Smooth muscle cell (in vitro differentiated cells): Measurements from ENCODE around the gene TMEM256. TPM values are rescaled to one million over a fixed set of nuclear protein-coding genes. Genes with fewer than 3 reads are reported as not detected.

Experiments used
- DNase-seq: peaks from one replicate; lab custom pipeline; 2025; ENCODE audit not compliant: unreplicated experiment; lab: John Stamatoyannopoulos, UW
- H2AFZ ChIP-seq: fragments of 200-600 bp; sonication (generic); 2 replicates; pipeline ENCODE4 v1.6.0; 2016; ENCODE audit warnings: antibody characterized with exemption, low read depth, mild to moderate bottlenecking
- H3F3A ChIP-seq: fragments of 200-600 bp; sonication (generic); 2 replicates; pipeline ENCODE4 v1.6.0; 2017; ENCODE audit warnings: antibody characterized with exemption, low read depth
- H3K27ac ChIP-seq: fragments of 200-600 bp; sonication (generic); 2 replicates; pipeline ENCODE4 v1.5.1; 2016; ENCODE audit warnings: low read depth, mild to moderate bottlenecking
- H3K27me3 ChIP-seq: fragments of 200-600 bp; sonication (generic); 2 replicates; pipeline ENCODE4 v1.6.1; 2016; ENCODE audit warnings: low read depth, mild to moderate bottlenecking
- H3K36me3 ChIP-seq: fragments of 200-600 bp; sonication (generic); 2 replicates; pipeline ENCODE4 v1.5.1; 2016; ENCODE audit warnings: low read depth
- H3K4me1 ChIP-seq: fragments of 200-600 bp; sonication (generic); 2 replicates; pipeline ENCODE4 v1.5.1; 2016; ENCODE audit warnings: low read depth
- H3K4me2 ChIP-seq: fragments of 200-600 bp; sonication (generic); 2 replicates; pipeline ENCODE4 v1.6.0; 2016; ENCODE audit warnings: mild to moderate bottlenecking
- H3K4me3 ChIP-seq: fragments of 200-600 bp; sonication (generic); 2 replicates; pipeline ENCODE4 v1.5.1; 2016; ENCODE audit warnings: mild to moderate bottlenecking
- H3K79me2 ChIP-seq: fragments of 200-600 bp; sonication (generic); 2 replicates; pipeline ENCODE4 v1.6.0; 2016; ENCODE audit warnings: low read depth, mild to moderate bottlenecking
- H3K9ac ChIP-seq: fragments of 200-600 bp; sonication (generic); 2 replicates; pipeline ENCODE4 v1.6.0; 2016; ENCODE audit warnings: low read depth
- H3K9me3 ChIP-seq: fragments of 200-600 bp; sonication (generic); replicated peaks from 2 replicates; pipeline ENCODE4 v1.5.1; 2016; ENCODE audit warnings: low read depth
- H4K20me1 ChIP-seq: fragments of 200-600 bp; sonication (generic); 2 replicates; pipeline ENCODE4 v1.6.0; 2016; ENCODE audit warnings: low read depth
- CTCF ChIP-seq: fragments of 200-600 bp; sonication (generic); IDR thresholded peaks from 2 replicates; pipeline ENCODE4 v1.5.1; 2017; ENCODE audit warnings: borderline replicate concordance, mild to moderate bottlenecking, antibody characterized with exemption; ENCODE audit not compliant: insufficient read depth, poor library complexity, severe bottlenecking
- WGBS: methylation state at CpG from one replicate; pipeline ENCODE4 v1.1.7; 2016; ENCODE audit warnings: low lambda C conversion rate; 5-methylcytosine and 5-hydroxymethylcytosine counted together
- polyA plus RNA-seq: library from polyadenylated mRNA; unstranded; fragments of >200 nt; fragmentation: Nextera tagmentation; extraction: Ambion mirVana; gene quantifications from 2 replicates; pipeline ENCODE4 v1.2.1, GENCODE V29; 2016
- total RNA-seq: library from RNA; depleted of rRNA; stranded (reverse); fragments of >200 nt; gene quantifications from 2 replicates; pipeline ENCODE4 v1.2.3, GENCODE V29; 2014

Gene TMEM256
- total and polyA plus RNA-seq, 2 experiments from 2014 or later = 87.9 to 133 TPM

DNA sequence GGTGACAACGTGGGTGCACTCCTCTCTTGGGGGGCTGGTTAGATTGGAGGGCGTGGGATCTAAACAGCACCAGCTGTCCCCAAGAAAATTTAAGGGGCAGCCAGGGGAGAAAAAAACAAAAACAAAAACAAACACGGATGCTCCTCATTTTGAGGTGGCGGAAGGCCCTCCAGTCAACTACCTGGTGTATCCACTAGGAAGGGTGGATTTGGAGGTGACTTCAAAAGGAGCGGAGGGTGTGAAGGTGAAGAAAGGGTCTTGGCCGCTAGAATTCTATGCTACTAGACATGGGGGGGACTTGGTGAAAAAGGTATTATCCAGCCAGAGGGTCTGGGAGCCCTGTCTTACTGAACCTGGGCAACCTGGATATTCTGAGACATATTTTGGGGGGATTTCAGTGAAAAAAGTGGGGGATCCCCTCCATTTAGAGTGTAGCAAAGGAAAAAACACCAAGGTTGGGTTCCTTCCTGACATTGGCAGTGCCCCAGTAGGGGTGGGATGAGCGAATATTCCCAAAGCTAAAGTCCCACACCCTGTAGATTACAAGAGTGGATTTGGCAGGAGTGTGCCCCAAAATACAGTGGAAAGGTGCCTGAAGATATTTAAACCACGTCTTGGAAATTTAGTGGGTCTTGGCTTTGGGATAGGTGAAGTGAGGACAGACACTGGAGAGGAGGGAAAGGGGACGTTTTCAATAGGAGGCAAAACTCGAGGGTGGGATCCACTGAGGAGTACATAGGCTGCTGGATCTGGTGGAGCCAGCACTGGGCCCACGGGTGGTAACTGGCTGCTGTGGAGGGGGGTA lies 35.0 kb upstream of the TMEM256 start:
- peak overlapping the region; percentile 45 for H3K9ac ChIP-seq
- peak overlapping the region; percentile 88 for H3K4me2 ChIP-seq
- H3K4me1 ChIP-seq = peaks cover 22% of the 10 kb centered on the region

DNA sequence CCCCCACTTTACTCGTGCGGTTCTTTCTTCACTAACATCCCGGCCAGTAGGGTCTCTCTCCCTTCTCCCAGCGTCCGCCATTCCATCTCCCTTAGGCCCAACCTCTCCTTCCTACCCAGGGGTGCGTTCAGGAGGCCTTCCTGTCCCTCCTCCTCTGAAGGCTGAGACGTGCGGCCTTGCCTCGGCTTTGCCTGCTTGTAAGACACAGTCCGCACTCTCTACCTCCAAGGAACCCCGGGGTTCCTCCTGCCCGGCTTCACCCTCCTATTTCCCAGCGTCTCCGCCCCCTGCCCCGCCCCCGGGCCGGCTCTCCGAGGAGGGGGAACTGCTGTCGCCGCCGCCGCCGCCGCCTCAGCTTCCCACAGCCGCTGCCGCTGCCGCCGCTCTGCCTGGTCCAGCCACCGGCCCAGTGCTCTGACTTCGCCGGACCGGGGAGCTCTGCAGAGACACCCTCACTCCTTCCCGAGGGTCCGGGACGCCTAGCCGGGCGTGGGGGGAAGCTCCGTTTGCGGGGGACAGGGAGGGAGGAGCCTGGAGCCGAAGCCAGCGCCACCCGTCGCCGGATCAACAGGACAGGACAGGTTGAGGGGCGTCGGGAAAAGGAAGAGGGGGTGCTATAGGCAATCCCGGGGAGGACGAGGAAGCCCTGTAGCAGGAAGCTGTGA lies 34.2 kb upstream of the TMEM256 start:
- peak overlapping the region; percentile 88 for H3K4me2 ChIP-seq
- no peaks in the 10 kb centered on the region for H3K36me3 ChIP-seq
- no peak overlapping the region for H2AFZ ChIP-seq
- peak overlapping the region; percentile 61 for H3K4me3 ChIP-seq
- peaks cover 12% of the 10 kb centered on the region for H4K20me1 ChIP-seq
- H3F3A ChIP-seq = peaks cover 16% of the 10 kb centered on the region
- H3K9ac ChIP-seq = peak overlapping the region; percentile 45
- no peak overlapping the region for H3K27ac ChIP-seq
- no peaks in the 10 kb centered on the region for H3K27me3 ChIP-seq
- peaks cover 22% of the 10 kb centered on the region for H3K4me1 ChIP-seq
- no peaks in the 10 kb centered on the region for H3K79me2 ChIP-seq
- 3% methylated on average over 43 of the region's 48 CpGs for WGBS
- no peaks in the 10 kb centered on the region for H3K9me3 ChIP-seq
- TF ChIP-seq CTCF = no peak
- DNase-seq = no peak

More for the DNA sequence above, 35.0 kb upstream of the TMEM256 start:
- Histone ChIP-seq H3F3A (peaks cover 16% of the 10 kb centered on the region), H2AFZ (no peak overlapping the region), H3K36me3 (no peaks in the 10 kb centered on the region), H3K79me2 (no peaks in the 10 kb centered on the region), H3K4me3 (peak overlapping the region; percentile 61), H4K20me1 (peaks cover 12% of the 10 kb centered on the region), H3K27me3 (no peaks in the 10 kb centered on the region), H3K27ac (no peak overlapping the region), H3K9me3 (no peaks in the 10 kb centered on the region)
- 33% methylated on average over 11 of the region's 11 CpGs for WGBS
- no peak for TF ChIP-seq CTCF
- no peak for DNase-seq

GRCh38 chr17:7437369-7437863 lies 33.5 kb upstream of the TMEM256 start:
- Histone ChIP-seq H3K4me2 (peak overlapping the region; percentile 88), H3F3A (peaks cover 16% of the 10 kb centered on the region), H3K27me3 (no peaks in the 10 kb centered on the region), H3K4me1 (peaks cover 22% of the 10 kb centered on the region), H3K9me3 (no peaks in the 10 kb centered on the region), H2AFZ (no peak overlapping the region), H3K9ac (no peak overlapping the region), H3K27ac (no peak overlapping the region), H4K20me1 (peaks cover 12% of the 10 kb centered on the region), H3K79me2 (no peaks in the 10 kb centered on the region), H3K36me3 (no peaks in the 10 kb centered on the region), H3K4me3 (peak overlapping the region; percentile 61)
- DNase-seq = no peak
- TF ChIP-seq CTCF = no peak
- WGBS = 13% methylated on average over 27 of the region's 31 CpGs
